ENCODE measurements around the gene SLC44A5. TPM values are rescaled to one million over a fixed set of nuclear protein-coding genes. Genes with fewer than 3 reads are reported as not detected.

SLC44A5 gene
- total and polyA plus RNA-seq, 10 of the 15 experiments (the other 5 are each of a cell fraction or from before 2014, with no cell fraction given): 0.04 to 1.3 TPM; not detected in 8

DNA sequence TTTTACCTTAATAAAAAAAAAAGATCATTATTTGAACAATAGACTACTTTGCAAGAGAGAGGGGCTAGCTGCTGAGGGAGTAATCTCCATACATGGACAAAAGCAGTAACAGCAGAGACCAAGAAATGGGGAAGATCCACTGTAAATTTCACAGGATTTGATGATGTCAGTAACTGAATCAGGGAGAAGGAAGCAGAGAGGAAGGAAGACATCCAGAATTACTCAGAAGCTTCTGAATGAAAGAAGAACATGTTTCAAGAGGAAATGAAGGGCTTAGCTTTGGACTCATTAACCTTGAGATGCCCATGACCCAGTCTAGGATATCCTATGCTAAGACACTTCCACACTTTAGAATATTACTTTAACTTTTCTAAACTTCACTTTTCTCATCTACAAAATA, 60.4 kb downstream of the SLC44A5 start:
- POLR2A ChIA-PET: no interaction called here
- SMC1A ChIA-PET (ENCODE audit: uncharacterized antibody, unreplicated experiment): no interaction called here
- CTCF ChIA-PET: no interaction called here

More for the DNA sequence above, 60.4 kb downstream of the SLC44A5 start:
- no peaks in the 10 kb centered on the region for H3K4me1 ChIP-seq (ENCODE audit: control insufficient read depth, insufficient read depth, low read length)
- H3K9me3 ChIP-seq (replicated peaks; ENCODE audit: control insufficient read depth, insufficient read depth, low read length): no peaks in the 10 kb centered on the region
- in situ Hi-C loops (cut with MboI) (no loop called here), intact Hi-C loops (cut with micrococcal nuclease; ENCODE audit: unreplicated experiment) (no loop called here)
- H2AFZ ChIP-seq (ENCODE audit: control insufficient read depth, low read depth, low read length): no peak overlapping the region
- no peak overlapping the region for H3K4me2 ChIP-seq (ENCODE audit: control insufficient read depth, insufficient read depth)
- no peak for FAIRE-seq
- no peak overlapping the region for H3K4me3 ChIP-seq
- no peak overlapping the region for H3K9ac ChIP-seq (ENCODE audit: control insufficient read depth, insufficient read depth, low read length)
- ATAC-seq: no peak
- H3K36me3 ChIP-seq (ENCODE audit: control insufficient read depth in 2 of 2, insufficient read depth in 2 of 2, low read length in 1 of 2): no peaks in the 10 kb centered on the region
- RAD21 ChIA-PET (ENCODE audit: unreplicated experiment): no interaction called here
- H3K27me3 ChIP-seq (replicated peaks in 1 of 2; ENCODE audit: control insufficient read depth in 2 of 2, insufficient read depth in 2 of 2, low read length in 1 of 2): no peaks in the 10 kb centered on the region
- no peaks in the 10 kb centered on the region for H3K79me2 ChIP-seq (ENCODE audit: control insufficient read depth, insufficient read depth, low read length)
- no peak for DNase-seq (ENCODE audit: low read depth, low spot score)
- no peak overlapping the region for H3K27ac ChIP-seq (ENCODE audit: control insufficient read depth, insufficient read depth)
- no peaks in the 10 kb centered on the region for H4K20me1 ChIP-seq (ENCODE audit: control insufficient read depth, insufficient read depth)
- TF ChIP-seq WRNIP1 (IDR thresholded peaks at IDR 0.05; ENCODE audit: borderline replicate concordance, low read depth, low read length) (no peak), NR2C2 (IDR thresholded peaks at IDR 0.05; ENCODE audit: borderline replicate concordance, control insufficient read depth, insufficient read length, low read depth) (no peak), MXI1 (IDR thresholded peaks at IDR 0.05; ENCODE audit: low read depth, low read length) (no peak), CHD4 (IDR thresholded peaks at IDR 0.05) (no peak), MEF2A (IDR thresholded peaks at IDR 0.05; ENCODE audit: insufficient read depth, low read depth, low read length) (no peak), SUPT20H (IDR thresholded peaks at IDR 0.05; ENCODE audit: borderline replicate concordance, control insufficient read depth, low read depth, low read length) (no peak), PBX3 (IDR thresholded peaks at IDR 0.05; ENCODE audit: insufficient replicate concordance, low read depth, low read length) (no peak), HSF1 (IDR thresholded peaks at IDR 0.05; ENCODE audit: low read depth, low read length) (no peak), ZNF384 (IDR thresholded peaks at IDR 0.05; ENCODE audit: borderline replicate concordance, low read depth, low read length) (no peak), CBX5 (IDR thresholded peaks at IDR 0.05; ENCODE audit: low read depth) (no peak), TCF3 (IDR thresholded peaks at IDR 0.05; ENCODE audit: borderline replicate concordance, insufficient read depth, low read depth, low read length) (no peak), CREB1 (IDR thresholded peaks at IDR 0.05; ENCODE audit: low read depth) (no peak), NFIC (IDR thresholded peaks at IDR 0.05; ENCODE audit: low read depth, low read length) (no peak), ZNF207 (IDR thresholded peaks at IDR 0.05; ENCODE audit: borderline replicate concordance) (no peak), USF1 (IDR thresholded peaks at IDR 0.05; ENCODE audit: borderline replicate concordance, extremely low read length, insufficient read depth, low read depth, low read length) (no peak), NR2C1 (IDR thresholded peaks at IDR 0.05) (no peak)
- no TSS peak for BruUV-seq (replicated peaks)

Data from GM12878 (cell line).